KOPT-K1 (cell line): ENCODE data around the gene MIOS.

Source experiments
- H3K27ac ChIP-seq: fragments of 200-600 bp; sonication (generic); 2 replicates; pipeline ENCODE4 v1.5.1; 2016; ENCODE audit warnings: antibody characterized with exemption, mild to moderate bottlenecking, low read depth, low read length; ENCODE audit not compliant: poor library complexity, severe bottlenecking
- H3K36me3 ChIP-seq: fragments of 200-600 bp; sonication (generic); 2 replicates; pipeline ENCODE4 v1.5.1; 2017; ENCODE audit warnings: antibody characterized with exemption, mild to moderate bottlenecking, low read length, moderate library complexity; ENCODE audit not compliant: insufficient read depth
- H3K9me3 ChIP-seq: fragments of 200-600 bp; sonication (generic); 2 replicates; pipeline ENCODE4 v1.5.1; 2017; ENCODE audit warnings: antibody characterized with exemption, low read length, mild to moderate bottlenecking; ENCODE audit not compliant: insufficient read depth, poor library complexity, severe bottlenecking

MIOS gene

DNA sequence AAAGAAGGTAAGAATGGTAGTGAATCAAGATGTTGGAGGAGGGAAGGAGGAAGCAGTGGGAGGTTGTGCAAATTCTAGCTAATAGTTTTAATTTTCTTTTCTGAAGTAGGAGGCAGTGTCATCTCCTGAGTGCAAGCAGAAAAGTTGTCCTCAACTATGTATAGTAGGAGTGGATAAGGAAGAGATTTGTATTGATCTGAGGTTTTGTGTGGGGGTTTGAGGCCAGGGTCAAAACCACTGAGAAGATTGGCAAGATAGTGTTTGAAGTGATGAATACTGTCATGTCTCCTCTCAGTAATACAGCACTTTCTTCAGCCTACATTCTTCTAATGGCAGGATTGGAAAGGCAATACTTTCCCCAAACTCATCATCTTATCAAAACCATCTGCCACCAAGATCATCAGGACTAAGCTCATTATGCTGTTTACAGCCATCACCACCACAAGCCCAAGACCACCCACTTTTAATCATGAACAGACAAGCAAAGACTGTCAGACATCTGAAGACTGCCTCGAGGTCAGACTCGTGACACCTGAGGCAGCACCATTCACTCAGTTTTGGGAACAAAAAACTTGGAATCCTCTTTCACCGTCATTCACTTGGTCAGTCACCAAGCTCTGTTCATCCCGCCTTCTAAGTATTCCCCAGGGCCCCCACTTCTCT is 1.5 kb upstream of the MIOS start:
- Histone ChIP-seq H3K9me3 (no peaks in the 10 kb centered on the region), H3K36me3 (no peaks in the 10 kb centered on the region), H3K27ac (no peak overlapping the region)

DNA sequence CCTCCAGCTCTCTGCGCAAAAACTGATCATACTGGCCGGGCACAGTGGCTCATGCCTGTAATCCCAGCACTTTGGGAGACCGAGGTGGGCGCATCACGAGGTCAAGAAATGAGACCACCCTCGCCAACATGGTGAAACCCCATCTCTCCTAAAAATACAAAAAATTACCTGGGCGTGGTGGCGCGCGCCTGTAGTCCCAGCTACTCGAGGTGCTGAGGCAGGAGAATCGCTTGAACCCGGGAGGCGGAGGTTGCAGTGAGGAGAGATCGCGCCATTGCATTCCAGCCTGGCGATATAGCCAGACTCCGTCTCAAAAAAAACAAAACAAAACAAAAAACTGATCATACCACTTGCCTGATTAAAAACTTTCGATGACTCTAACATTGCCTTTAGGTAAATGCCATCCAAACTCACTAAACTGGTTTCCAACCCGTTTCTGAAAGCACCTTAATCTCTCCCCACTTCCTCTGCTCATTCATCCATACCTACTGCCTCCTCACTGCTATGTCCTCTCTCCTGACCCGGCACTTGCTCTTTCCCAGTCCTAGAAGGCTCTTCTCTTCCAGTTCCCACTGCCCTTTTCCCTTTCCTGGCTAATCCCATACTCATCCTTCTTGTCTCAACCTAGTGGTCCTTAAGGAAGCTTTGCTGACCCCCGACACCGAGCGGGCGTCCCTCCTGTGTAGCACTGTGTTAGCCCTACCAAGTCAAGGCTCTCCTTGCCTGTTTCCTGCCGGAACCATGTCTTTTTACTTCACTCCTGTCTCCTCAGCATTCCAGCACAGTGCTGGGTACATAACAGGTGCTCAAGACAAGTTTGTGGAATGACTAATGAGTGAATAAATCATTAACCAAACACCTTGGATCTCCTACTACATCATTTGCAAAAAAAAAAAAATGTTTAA is 686 bp upstream of the MIOS start:
- Histone ChIP-seq H3K27ac (peak overlapping the region; percentile 68), H3K9me3 (no peaks in the 10 kb centered on the region), H3K36me3 (no peaks in the 10 kb centered on the region)

DNA sequence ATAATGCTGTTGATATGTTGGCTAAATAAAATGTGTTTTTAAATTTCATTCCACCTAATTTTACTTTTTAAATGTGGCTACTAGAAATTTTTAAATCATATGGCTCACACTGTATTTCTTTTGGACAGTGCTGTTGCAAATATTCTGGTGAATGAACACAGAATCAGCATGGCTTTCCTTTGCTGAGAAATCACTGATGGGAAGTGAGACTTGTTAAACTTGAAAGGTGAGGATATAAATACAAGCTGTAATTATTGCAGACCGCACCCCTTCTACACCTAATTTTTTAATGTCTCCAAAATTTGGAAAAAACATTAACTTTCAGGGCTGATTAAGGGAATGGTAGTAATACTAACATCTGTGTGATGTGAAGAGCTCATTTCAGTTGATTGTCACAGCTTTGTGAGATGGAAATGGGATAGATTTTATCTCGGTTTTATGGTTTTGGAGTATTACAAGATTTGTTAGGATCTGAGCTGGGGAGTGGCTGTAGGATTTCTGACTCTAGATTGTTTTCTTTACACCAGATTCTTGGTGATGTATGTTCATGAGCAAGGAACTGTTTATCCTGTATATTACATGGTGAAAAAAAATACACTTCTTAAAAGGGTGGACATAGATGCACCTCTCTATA is 1.3 kb downstream of the MIOS start:
- Histone ChIP-seq H3K36me3 (peaks cover 9% of the 10 kb centered on the region), H3K9me3 (peaks cover 6% of the 10 kb centered on the region), H3K27ac (no peak overlapping the region)

DNA sequence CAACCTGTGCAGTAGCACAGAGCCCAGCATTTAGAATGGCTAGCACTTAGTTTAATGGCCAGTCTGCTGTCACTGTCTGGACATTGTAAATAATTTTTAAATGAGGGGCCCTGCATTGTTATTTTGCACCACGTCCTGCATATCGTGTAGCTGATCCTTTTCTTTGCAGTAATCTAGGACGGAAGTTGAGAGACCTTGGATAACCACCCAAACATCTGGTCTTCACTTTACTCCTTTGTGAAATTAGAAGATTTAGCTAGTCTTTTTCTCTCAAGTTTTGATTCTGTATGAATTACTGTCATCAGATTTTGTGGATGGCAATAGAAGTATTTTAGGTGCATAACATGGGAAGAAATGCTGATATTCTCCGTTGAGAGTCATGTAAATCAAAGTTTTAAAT is 1.9 kb downstream of the MIOS start:
- Histone ChIP-seq H3K36me3 (peaks cover 14% of the 10 kb centered on the region), H3K9me3 (peaks cover 6% of the 10 kb centered on the region), H3K27ac (peak overlapping the region; percentile 22)

DNA sequence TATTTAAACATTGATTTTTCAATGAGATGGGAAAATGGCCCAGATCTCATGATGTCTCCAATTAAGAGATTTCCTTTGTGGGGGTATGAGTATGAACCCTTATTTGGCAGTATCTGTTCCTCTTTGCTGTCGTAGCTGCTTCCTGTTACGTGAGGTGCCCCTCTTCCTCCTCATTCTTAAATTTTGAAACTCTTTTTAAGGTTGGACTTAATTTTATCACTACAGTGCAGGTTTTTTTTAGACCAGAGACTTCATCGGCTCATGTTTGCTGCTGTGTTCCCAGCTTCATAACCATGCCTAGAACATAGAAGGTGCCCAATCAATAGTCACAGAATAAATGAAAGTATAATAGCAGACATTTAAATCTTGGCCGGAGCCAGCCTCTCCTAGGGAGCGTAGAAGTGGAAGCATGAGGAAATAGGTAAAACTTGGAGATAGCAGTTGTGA is 2.4 kb downstream of the MIOS start:
- Histone ChIP-seq H3K36me3 (peaks cover 15% of the 10 kb centered on the region), H3K27ac (peak overlapping the region; percentile 22), H3K9me3 (peaks cover 6% of the 10 kb centered on the region)

DNA sequence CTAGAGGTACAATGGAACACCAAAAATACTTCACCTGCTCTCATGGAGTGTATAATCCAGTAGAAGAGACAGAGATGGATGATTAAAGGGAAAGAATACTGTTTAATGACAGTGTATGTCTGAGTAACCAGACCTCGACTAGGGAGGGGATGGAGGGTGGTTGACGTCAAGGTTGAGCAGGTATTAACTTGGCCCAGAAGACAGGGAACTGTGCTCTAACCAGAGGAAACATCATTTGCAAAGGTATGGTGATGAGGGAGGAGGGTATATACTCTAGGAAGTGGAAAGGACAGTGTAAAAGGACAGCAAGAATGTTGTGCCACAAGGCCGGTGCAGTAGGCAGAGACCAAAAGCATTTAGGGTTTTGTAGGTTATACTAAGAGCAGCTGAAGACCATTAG is 2.9 kb downstream of the MIOS start:
- H3K27ac ChIP-seq: peak overlapping the region; percentile 22
- H3K36me3 ChIP-seq: peaks cover 15% of the 10 kb centered on the region
- H3K9me3 ChIP-seq: peaks cover 6% of the 10 kb centered on the region

DNA sequence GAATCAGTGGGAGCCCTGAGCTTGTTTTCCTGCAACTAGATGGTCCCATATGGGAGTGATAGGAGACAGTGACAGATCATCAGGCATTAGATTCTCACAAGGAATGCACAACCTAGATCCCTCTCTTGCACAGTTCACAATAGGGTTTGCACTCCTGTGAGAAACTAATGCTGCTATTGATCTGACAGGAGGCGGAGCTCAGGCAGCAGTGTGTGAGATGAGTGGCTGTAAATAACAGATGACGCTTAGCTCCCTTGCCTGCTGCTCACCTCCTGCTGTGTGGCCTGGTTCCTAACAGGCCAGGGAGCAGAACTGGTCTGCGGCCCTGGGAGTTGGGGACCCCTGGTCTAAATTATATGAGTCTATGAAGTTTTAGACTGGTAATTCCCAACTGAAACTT is 3.9 kb downstream of the MIOS start:
- Histone ChIP-seq H3K27ac (no peak overlapping the region), H3K9me3 (peaks cover 6% of the 10 kb centered on the region), H3K36me3 (peaks cover 15% of the 10 kb centered on the region)

DNA sequence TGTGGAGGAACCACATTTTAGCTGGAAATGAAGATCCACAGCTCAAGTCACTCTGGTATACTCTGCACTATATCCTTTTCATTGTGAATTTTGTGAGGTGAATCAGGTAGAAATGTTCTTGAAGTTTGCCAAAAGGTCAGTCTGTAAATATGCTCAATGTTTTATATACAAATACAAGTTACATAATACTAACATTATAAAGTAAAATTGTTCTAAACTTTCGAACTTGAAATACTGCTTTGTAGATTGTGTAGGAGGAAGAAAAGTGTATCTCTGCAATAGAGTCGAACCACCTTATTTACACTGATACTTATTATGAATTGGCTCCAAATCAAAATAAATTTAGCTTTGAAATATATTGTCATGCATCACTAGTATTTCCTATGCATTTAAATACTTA is 7.0 kb downstream of the MIOS start:
- Histone ChIP-seq H3K36me3 (peaks cover 15% of the 10 kb centered on the region), H3K27ac (no peak overlapping the region), H3K9me3 (peaks cover 6% of the 10 kb centered on the region)

DNA sequence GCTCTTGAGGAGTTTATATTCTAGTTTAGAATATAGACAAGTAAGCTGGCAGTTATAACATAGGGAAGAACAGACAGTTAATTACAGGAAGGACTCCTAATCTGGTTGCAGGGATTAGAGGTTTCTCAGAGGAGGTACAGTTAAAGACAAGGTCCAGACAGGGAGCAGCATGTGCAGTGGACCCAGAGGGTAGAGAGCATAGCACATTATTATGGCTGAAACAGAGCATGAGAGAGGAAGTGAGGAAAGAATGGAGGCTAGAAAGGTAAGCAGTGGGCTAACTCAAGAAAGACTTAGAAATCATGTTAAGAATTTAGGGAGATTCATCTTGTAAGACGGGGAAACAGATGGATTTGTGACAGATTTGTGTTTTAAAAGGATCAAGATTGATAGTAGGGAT is 9.7 kb downstream of the MIOS start:
- Histone ChIP-seq H3K9me3 (peaks cover 6% of the 10 kb centered on the region), H3K27ac (no peak overlapping the region)

DNA sequence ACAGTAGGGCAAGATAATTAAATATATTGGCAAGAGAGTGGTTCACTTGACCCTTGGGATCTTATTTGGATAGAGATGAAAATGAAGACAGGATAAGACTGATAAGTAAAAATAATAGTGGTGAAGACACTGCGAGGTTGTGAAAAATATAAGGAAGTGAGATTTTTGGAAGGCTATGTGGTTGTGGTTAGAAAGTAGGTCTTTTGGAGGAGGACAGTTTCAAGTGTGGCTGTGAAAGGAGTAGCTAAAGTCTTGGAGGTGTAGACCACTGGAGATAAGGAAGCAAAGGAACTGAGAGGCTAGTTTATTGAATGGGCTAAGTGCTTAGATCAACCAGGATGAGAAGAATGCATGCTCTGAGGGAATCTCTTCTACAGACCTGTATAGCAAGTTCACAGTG is 11.2 kb downstream of the MIOS start:
- Histone ChIP-seq H3K9me3 (peaks cover under 1% of the 10 kb centered on the region), H3K36me3 (peaks cover 7% of the 10 kb centered on the region), H3K27ac (no peak overlapping the region)

More for the DNA sequence above, 9.7 kb downstream of the MIOS start:
- H3K36me3 ChIP-seq: peaks cover 15% of the 10 kb centered on the region

DNA sequence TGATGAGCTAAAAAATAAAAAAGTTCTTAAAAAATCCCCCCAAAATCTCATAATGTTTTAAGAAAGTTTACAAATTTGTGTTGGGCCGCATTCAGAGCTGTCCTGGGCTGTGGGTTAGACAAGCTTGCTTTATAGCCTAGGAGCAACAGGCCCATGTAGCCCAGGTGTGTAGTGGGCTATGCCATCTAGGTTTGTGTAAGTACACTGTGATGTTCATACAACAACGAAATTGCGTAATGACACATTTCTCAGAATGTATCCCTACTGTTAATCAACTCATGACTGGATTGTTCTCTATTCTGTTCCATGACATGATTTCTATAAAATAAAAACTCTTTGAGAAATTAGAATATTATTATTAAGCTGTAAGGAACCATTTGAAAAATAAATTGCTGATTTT is 13.0 kb downstream of the MIOS start:
- no peak overlapping the region for H3K27ac ChIP-seq
- H3K9me3 ChIP-seq: no peaks in the 10 kb centered on the region
- H3K36me3 ChIP-seq: no peaks in the 10 kb centered on the region; the same call in 1 of the 2 replicates

DNA sequence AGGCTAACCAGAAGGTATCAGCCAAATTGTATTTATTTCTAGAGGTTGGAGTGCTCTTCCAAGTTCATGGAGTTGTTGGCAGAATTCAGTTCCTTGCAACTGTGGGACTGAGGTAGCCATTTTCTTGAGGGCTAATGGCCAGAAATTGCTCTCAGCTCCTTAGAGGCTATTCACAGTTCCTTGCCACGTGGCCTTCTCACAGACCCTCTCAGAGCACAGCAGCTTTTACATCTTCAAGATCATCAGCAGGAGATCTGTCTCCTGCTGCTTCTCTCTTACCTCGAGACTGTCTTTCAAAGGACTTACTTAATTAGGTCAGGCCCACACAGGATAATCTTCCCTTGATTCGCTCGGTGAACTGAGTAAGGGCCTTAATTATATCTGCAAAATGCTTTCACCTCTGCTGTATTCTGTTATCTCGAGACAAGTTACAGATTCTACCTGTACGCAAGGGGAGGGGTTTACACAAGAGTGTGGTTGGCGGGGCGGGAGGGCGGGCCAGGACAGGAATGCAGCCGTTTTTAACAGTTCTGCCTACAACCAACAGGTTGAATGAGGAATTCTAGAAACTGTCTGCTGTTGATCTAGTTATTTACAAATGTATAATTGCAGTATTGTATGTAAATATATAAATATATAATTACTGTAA is 15.0 kb downstream of the MIOS start:
- H3K9me3 ChIP-seq: no peaks in the 10 kb centered on the region
- no peaks in the 10 kb centered on the region; the same call in 1 of the 2 replicates for H3K36me3 ChIP-seq
- no peak overlapping the region for H3K27ac ChIP-seq

DNA sequence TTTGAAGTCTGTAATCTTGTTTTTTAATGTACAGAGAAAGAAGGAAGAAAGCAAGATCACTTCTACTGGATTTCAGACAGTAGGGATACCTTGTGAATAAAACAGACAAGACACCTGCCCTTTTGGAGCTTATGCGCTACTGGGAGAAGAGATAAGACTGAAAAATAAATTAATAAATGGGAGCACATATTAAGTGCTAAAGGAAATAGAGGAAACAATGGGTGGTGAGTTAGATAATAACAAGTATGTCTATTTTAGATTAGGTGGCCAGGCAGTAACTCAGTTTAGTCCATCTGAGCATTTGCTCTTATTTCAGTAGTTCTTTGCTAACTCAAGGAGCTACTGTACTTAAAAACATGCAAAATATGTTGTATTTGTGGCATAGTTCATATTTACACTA is 15.9 kb downstream of the MIOS start:
- no peaks in the 10 kb centered on the region for H3K9me3 ChIP-seq
- no peak overlapping the region for H3K27ac ChIP-seq
- H3K36me3 ChIP-seq: no peaks in the 10 kb centered on the region; the same call in 1 of the 2 replicates

DNA sequence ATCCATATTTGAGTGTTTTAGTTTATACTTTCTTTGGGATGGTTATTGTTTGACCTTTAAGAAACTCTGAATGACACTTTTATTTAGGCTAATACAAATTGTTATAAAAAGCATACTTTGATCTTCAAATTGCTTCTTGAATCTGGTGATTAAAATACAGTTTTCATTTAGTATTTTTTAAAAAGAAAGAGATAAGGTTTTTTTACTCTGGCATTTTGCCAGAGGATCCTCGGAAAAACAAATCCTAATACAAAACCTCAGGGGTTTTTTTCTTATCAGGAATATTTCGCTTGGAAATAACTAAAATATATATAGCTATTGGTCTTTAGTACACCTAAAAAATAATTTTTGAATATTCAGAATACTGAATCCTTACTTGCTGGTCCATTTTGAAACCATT is 17.0 kb downstream of the MIOS start:
- H3K9me3 ChIP-seq: no peaks in the 10 kb centered on the region
- no peaks in the 10 kb centered on the region; the same call in 1 of the 2 replicates for H3K36me3 ChIP-seq
- H3K27ac ChIP-seq: no peak overlapping the region

DNA sequence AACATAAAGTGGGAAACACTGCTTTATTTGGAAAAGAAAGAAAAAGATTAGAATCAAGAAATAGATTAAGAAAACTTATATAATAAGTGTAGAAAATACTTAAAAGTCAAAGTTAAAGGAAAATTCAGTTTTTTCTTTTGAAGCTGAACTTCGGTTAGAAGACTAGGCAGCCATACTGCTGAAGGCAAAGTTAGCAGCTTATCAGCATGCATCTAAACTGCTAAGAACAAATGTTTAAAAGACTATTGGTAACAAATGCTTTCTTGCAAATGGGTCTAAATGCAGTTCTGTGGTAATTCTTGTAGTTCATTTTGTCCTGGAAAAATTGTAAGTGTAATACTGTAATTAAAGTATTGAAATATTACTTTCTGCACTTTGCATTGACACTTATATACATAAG is 18.0 kb downstream of the MIOS start:
- Histone ChIP-seq H3K27ac (no peak overlapping the region), H3K36me3 (no peaks in the 10 kb centered on the region; the same call in 1 of the 2 replicates), H3K9me3 (no peaks in the 10 kb centered on the region)
